ENCODE data around the gene TMEM86B. TPM values are rescaled to one million over a fixed set of nuclear protein-coding genes. Genes with fewer than 3 reads are reported as not detected.

Gene TMEM86B
- 6.0 TPM for total RNA-seq

DNA sequence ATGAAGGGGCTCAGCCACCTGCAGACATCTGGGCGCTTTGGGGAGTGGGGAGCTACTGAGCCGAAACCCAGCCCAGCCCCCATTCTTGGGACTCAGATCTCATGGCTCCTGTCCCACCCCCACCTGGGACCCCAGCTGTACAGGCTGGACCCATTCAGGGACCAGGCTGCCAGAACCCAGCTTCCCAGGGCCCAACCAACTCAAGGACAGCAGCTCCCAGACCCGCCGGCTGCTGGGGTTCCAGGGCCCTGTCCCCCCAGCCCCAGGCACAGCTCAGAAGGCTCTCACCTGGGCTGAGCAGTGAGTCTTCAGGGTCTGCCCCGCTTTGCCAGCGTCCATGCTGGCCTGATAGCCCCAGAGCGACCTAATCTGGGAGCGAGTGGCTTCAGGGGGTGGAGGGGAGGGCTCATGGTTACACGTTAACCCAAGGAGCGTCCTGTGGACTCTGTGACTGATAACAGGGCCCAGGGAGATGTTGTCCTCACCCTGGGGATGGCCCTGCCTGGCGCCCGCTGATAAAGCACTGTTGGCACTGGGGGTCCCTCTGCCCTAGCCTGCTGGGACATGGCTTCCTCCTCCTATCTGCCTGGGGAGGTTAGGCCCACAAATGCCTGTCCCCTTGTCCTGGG lies at the start of gene TMEM86B:
Gene TMEM86B (minus strand): TSS at position 361 of the 629 bp plus-strand sequence. CDS start 22 bp downstream, at position 339.
- DNase-seq (ENCODE audit: low spot score) (no peak), ATAC-seq (no peak)
- intact Hi-C loops (cut with DNase I) = no loop called here

DNA sequence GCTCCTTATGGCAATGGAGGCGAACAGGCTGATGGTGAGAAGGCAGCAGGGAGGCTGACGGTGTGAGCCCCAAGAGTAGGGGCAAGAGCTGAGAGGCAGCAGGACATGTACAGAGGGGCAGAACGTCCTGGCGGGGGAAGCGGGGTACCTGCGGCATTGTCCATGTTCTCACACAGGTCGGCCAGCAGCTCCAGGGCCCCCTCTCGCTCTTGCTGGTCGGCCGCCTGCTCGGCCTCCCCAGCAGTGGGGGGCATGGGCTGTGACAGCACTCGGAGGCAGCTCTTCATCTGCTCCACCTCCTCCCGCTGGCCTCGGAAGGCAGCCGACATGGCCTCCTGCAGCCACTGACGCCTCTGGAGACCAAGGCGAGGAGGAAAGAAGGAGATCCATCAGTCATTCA lies 48.9 kb upstream of the TMEM86B start:
- intact Hi-C loops (cut with DNase I) = no loop called here
- no peak for DNase-seq (ENCODE audit: low spot score)
- ATAC-seq = no peak

- no peak for ATAC-seq
Measured at GRCh38 chr19:55276720-55277430, 48.3 kb upstream of the TMEM86B start.

DNA sequence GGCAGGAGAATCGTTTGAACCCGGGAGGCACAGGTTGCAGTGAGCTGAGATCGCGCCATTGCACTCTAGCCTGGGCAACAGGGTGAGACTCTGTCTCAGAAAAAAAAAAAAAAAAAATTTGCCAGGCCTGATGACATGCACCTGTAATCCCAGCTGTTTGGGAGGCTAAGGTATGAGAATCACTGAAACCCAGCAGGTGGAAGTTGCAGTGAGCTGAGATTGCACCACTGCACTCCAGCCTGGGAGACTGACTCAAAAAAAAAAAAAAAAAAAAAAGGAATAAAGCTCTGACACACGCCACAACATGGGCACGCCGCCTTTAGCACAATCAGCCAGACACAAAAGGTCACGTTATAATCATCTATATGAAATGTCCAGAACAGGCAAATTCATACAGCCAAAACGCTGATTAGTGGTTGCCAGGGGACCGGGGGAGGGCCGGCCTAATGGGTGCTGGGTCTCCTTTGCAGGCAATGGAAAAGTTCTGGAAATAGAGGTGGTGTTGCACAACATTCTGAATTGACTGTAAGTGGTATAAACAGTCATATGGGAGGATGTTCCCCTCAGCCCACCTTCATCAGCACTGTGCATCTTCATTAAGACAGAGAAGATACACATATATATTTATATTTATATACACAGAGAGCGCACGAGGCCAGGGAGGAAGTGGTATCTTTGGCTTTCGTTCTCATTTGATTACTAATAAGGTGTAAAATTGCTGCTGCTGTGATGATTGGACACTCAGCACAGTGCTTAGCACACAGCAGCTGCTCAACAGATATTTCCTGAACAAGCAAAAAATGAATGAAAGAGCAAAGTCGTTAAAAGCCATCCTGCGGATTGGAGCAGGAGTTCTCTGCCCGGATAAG lies 47.5 kb upstream of the TMEM86B start:
- intact Hi-C loops (cut with DNase I) = no loop called here
- no peak for DNase-seq (ENCODE audit: low spot score)
- ATAC-seq = no peak

More at GRCh38 chr19:55276720-55277430, 48.3 kb upstream of the TMEM86B start:
- DNase-seq (ENCODE audit: low spot score) = no peak
- intact Hi-C loops (cut with DNase I) = no loop called here

DNA sequence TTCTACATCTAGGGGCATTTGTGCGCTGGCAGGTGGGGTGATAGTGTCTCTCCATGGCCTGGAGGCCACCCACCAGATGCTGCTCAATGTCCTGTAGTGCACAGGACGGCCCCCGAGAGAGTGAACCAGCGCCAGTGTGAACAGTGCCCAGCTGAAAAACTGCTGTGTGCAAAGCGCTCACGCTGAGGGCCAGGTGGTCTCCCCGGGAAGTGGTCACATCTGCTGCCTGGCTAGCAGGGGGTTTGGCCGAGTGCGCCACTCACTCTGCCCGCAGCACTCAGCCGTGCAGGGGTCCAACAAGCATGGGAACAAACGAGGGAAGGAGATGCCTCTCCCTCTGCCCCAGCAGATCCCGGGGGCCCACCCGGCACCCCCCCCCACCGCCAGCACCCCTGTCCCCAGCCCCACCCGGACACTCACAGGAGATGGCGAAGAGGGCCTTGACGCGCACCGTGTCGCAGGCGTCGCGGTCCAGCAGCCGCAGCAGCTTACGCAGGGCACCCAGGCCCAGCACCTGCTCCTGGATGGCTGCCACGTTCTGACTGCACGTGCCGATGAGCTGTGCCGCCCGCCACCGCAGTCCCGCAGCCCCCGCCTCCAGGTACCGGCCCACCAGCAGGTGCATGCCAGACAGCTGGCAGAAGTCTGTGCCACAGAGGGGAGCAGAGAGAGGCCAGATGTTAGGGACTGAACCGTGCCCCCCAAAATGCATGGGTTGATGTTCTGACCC lies 45.6 kb upstream of the TMEM86B start:
- intact Hi-C loops (cut with DNase I) = no loop called here
- DNase-seq (ENCODE audit: low spot score) = no peak
- ATAC-seq = no peak

DNA sequence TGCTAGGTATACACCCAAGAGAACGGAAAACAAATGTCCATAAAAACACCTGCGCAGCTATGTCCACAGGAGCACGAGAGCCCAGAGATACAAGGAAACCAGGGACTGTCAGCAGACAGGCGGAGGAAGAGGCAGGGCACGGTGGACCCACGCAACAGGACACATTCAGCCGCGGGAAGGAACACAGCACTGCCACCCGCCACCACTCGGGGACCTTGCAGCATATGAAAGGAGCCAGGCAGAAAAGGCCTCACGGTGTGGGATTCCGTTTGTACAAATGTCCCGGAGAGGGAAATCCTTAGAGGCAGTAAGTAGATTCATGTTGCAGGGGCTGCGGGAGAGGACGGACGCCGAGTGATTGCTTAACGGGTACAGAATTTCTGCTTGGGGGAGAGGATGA lies 43.6 kb upstream of the TMEM86B start:
- intact Hi-C loops (cut with DNase I) = no loop called here
- ATAC-seq (no peak), DNase-seq (ENCODE audit: low spot score) (no peak)

GRCh38 chr19:55270172-55270942 lies 41.8 kb upstream of the TMEM86B start:
- intact Hi-C loops (cut with DNase I) = no loop called here
- DNase-seq (ENCODE audit: low spot score) = no peak
- no peak for ATAC-seq

DNA sequence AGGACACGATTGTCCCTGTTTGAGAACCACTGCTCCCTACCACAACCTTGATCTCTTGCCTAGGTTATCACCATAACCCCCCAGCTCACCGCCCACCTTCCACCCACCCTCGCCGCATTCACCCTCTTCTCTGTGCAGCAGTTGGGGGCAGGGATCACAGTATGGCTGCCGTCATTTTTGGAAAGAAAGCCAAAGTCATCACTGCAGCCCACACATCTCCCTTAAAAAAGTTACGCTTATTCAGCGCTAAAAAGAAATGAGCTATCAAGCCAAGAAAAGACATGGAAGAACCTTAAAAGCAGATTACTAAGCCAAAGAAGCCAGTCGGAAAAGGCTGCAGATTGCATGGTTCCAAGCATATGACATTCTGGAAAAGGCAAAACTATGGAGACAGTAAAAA lies 40.7 kb upstream of the TMEM86B start:
- intact Hi-C loops (cut with DNase I) = no loop called here
- DNase-seq (ENCODE audit: low spot score) (no peak), ATAC-seq (no peak)

GRCh38 chr19:55266840-55267239 lies 38.3 kb upstream of the TMEM86B start:
- DNase-seq (ENCODE audit: low spot score) (no peak), ATAC-seq (no peak)
- intact Hi-C loops (cut with DNase I) = no loop called here

GRCh38 chr19:55266404-55266803 lies 37.8 kb upstream of the TMEM86B start:
- no peak for DNase-seq (ENCODE audit: low spot score)
- intact Hi-C loops (cut with DNase I) = no loop called here
- ATAC-seq = no peak

DNA sequence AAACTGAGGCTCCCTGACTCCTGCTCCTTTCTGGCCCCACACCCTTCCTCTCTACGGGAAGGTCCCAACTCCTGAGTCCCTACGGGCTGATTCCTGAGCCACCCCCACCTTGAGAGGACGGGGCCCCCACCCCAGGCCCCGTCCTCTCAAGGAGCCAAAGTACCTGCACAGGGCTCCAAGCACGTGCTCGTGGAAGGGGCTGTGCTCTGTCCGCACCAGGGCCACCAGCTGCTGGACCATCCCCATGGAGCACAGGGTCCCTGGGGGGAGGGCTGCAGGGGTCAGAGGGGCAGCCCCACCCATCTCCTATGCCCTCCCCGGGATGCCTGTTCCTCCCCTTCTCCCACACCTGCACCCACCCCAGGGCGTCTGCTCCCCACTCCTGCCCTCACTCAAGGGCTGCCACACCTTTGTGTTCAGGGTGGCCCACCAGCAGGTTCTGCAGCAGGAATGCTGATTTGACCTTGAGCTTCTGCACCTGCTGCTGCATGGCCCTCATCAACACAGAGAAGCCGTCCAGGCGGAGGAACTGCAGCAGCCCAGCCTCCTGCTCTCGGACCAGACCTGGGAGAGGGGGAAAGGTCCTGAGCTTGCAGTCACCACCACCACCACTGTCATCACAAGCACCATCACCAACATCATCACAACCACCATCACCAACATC lies 37.3 kb upstream of the TMEM86B start:
- DNase-seq (ENCODE audit: low spot score) = no peak
- no peak for ATAC-seq
- intact Hi-C loops (cut with DNase I) = no loop called here

DNA sequence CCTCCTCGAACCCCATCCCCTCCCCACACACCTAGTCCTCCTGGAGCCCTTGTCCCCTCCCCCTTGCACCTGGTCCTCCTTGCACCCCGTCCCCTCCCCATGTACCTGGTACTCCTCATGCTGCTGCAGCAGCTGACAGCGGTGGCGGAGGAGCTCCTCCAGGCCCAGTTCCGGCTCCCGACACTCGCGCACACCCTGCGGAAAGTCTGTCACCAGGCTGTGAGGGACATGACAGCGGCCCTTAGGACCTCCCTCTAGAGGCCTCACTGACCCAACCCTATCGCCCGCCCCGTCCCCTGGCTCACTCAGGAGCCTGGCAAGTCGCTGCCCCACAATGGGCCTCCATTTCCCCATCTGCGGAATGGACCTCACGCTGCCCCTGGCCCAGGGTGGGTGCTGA lies 36.6 kb upstream of the TMEM86B start:
- ATAC-seq (no peak), DNase-seq (ENCODE audit: low spot score) (no peak)
- intact Hi-C loops (cut with DNase I) = no loop called here

GRCh38 chr19:55264531-55264930 lies 36.0 kb upstream of the TMEM86B start:
- DNase-seq (ENCODE audit: low spot score) = no peak
- intact Hi-C loops (cut with DNase I) = no loop called here
- no peak for ATAC-seq

GRCh38 chr19:55262359-55262758 lies 33.8 kb upstream of the TMEM86B start:
- intact Hi-C loops (cut with DNase I) = no loop called here
- ATAC-seq = no peak
- DNase-seq (ENCODE audit: low spot score) = no peak

DNA sequence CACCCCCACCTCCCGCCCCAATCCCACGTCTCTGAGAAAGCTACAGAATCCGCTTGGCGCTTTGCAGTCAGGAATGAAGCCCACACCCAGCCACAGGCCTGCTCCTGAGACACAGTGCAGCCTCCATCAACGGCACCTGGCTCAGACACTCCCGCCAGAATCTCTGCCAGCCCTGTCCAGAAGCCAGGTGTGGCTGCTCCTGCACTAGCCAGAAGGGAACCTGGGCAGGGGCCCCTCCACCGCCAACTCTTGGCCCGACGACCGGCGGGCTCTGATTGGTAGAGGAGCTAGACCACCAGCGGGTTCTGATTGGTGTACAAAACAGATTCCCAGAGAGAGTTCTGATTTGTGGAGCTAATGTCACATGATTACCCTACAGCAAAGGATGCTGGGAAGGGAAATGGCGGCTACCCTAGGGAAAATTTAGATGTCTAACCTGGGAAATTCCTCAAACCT lies 33.1 kb upstream of the TMEM86B start:
- DNase-seq (ENCODE audit: low spot score) = no peak
- ATAC-seq = no peak
- intact Hi-C loops (cut with DNase I) = no loop called here

- peak; percentile 4 for ATAC-seq
- intact Hi-C loops (cut with DNase I) = no loop called here
- peak; percentile 80 for DNase-seq (ENCODE audit: low spot score)
Measured at GRCh38 chr19:55259540-55260210, 31.1 kb upstream of the TMEM86B start.

- ATAC-seq (peak; percentile 97), DNase-seq (ENCODE audit: low spot score) (peak; percentile 98)
- intact Hi-C loops (cut with DNase I) = loop anchor here (1.0 kb wide), 1 partner anchor 15 kb away; no protein-coding TSS in a partner anchor
Measured at GRCh38 chr19:55258828-55259539, 30.4 kb upstream of the TMEM86B start, which contains the start of gene PPP6R1. PPP6R1 (minus strand) TSS chr19:55259017; CDS start chr19:55247103, 11,914 bp downstream.
